Neural crest cell (in vitro differentiated cells): ENCODE data around the gene DNAJC1. TPM values are rescaled to one million over a fixed set of nuclear protein-coding genes. Genes with fewer than 3 reads are reported as not detected.
"Not testable (repeated sequence)": the region's sequence is repeated elsewhere in the genome, so short reads cannot be mapped to it uniquely, and the experiment has no call there.

Source experiments
- DNase-seq: peaks from one replicate; pipeline ENCODE4 v3.0.0; 2021; ENCODE audit warnings: low read depth, mixed read lengths, low spot score
- H3K27ac Mint-ChIP-seq: one replicate; pipeline ENCODE4 v1.8.0; 2021; ENCODE audit warnings: mild to moderate bottlenecking, mixed read lengths; ENCODE audit not compliant: unreplicated experiment
- H3K27me3 Mint-ChIP-seq: 2 replicates; pipeline ENCODE4 v1.8.0; 2021; ENCODE audit warnings: low read depth, mild to moderate bottlenecking, mixed read lengths
- H3K36me3 Mint-ChIP-seq: 2 replicates; pipeline ENCODE4 v1.8.0; 2021; ENCODE audit warnings: low read depth, mild to moderate bottlenecking, mixed read lengths
- H3K4me1 Mint-ChIP-seq: 2 replicates; pipeline ENCODE4 v1.8.0; 2021; ENCODE audit warnings: mixed read lengths
- H3K4me3 Mint-ChIP-seq: one replicate; pipeline ENCODE4 v1.8.0; 2021; ENCODE audit warnings: mild to moderate bottlenecking, mixed read lengths
- H3K9me3 Mint-ChIP-seq: 2 replicates; pipeline ENCODE4 v1.8.0; 2021; ENCODE audit warnings: mixed read lengths
- total RNA-seq: library from RNA; stranded (reverse); gene quantifications from 2 replicates; pipeline ENCODE4 v1.2.1, GENCODE V29; 2021
- TF ChIP-seq, protein P1 (sequence below): fragments of 200-600 bp; sonication (generic); conservative IDR thresholded peaks from 2 replicates; pipeline ENCODE4 v1.5.0; 2021; ENCODE audit warnings: antibody characterized with exemption, mild to moderate bottlenecking

The DNAJC1 gene
- total RNA-seq, 1 donor from 2014 or later = 34.3 TPM

DNA sequence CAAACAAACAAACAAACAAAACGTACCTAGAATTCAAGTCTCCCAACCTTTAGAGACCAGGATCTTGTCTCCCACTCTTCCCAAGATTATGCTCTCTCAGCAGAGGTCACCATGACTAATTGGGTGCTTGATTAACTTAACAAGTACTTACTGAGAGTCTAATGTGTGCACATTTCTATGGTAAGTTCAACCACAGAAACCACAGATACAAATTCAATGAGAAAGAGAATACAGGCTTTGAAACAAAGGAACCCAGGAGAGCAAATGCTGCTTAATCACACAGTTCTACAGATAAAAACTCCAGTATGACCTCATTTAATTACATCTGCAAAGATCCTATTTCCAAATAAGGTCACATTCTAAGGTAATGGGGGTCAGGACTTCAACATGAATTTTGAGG, 142.8 kb downstream of the DNAJC1 start:
- Mint-ChIP-seq H3K4me1 (no peaks in the 10 kb centered on the region), H3K27me3 (no peaks in the 10 kb centered on the region), H3K9me3 (no peaks in the 10 kb centered on the region), H3K27ac (no peak overlapping the region), H3K4me3 (no peak overlapping the region), H3K36me3 (peaks cover 9% of the 10 kb centered on the region)
- TF ChIP-seq, protein P1, sequence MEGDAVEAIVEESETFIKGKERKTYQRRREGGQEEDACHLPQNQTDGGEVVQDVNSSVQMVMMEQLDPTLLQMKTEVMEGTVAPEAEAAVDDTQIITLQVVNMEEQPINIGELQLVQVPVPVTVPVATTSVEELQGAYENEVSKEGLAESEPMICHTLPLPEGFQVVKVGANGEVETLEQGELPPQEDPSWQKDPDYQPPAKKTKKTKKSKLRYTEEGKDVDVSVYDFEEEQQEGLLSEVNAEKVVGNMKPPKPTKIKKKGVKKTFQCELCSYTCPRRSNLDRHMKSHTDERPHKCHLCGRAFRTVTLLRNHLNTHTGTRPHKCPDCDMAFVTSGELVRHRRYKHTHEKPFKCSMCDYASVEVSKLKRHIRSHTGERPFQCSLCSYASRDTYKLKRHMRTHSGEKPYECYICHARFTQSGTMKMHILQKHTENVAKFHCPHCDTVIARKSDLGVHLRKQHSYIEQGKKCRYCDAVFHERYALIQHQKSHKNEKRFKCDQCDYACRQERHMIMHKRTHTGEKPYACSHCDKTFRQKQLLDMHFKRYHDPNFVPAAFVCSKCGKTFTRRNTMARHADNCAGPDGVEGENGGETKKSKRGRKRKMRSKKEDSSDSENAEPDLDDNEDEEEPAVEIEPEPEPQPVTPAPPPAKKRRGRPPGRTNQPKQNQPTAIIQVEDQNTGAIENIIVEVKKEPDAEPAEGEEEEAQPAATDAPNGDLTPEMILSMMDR = no peak
- DNase-seq = no peak

DNA sequence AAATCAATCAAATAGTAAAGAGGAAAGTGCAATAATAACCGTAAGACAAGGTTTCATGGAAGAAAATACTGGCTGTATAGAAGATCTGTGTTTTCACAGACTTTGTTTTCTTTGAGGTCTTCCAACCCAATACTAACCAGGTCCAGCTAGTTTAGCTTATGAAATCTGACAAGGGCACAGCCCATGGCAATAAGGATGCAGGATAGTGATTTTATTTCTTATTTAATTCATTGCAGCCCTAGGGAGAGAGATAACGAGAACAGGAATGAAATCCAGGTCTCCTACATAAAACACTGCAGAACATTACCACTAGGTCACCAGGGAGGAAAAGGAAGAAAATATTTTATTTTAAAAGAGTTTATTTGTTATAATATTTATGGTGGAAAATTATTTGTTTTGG, 145.1 kb downstream of the DNAJC1 start:
- Mint-ChIP-seq H3K36me3 (peaks cover 9% of the 10 kb centered on the region), H3K4me1 (no peaks in the 10 kb centered on the region)

DNA sequence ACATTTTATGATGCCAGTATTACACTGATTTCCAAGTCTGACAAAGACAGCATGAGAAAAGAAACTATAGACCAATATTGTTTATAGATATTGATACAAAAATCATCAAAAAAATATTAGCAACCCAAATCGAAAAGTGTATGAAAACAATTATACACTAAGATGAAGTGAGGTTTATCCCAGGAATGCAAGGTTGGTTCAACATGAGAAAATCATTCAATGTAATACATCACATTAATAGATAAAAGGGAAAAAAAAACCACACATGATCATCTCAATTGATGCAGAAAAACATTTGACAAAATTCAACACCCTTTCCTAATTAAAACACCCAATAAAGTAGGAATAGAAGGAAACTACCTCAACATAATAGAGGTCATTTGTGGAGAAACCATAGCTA, 153.9 kb downstream of the DNAJC1 start:
- Mint-ChIP-seq H3K9me3 (peaks cover 30% of the 10 kb centered on the region), H3K27ac (no peak overlapping the region), H3K36me3 (peaks cover 53% of the 10 kb centered on the region), H3K4me1 (no peaks in the 10 kb centered on the region), H3K4me3 (no peak overlapping the region), H3K27me3 (no peaks in the 10 kb centered on the region)
- DNase-seq = no peak
- TF ChIP-seq, protein P1 = no peak

More for the DNA sequence above, 145.1 kb downstream of the DNAJC1 start:
- Mint-ChIP-seq H3K27me3 (no peaks in the 10 kb centered on the region), H3K4me3 (no peak overlapping the region), H3K9me3 (peaks cover 2% of the 10 kb centered on the region), H3K27ac (no peak overlapping the region)
- no peak for DNase-seq
- TF ChIP-seq, protein P1 = no peak

DNA sequence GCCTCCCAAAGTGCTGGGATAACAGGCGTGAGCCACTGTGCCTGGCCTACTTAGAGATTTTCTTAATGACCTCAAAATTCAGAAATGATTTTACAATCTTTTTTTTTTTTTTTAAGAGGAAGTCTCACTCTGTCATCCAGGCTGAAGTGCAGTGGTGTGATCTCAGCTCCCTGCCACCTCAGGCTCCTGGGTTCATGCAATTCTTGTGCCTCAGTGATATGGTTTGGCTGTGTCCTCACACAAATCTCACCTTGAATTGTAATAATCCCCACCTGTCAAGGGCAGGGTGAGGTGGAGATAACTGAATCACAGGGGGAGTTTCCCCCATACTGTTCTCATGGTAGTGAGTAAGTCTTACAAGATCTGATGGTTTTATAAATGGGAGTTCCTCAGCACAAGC, 159.9 kb downstream of the DNAJC1 start:
- DNase-seq = no peak
- H3K27ac Mint-ChIP-seq = no peak overlapping the region
- H3K4me1 Mint-ChIP-seq = no peaks in the 10 kb centered on the region
- H3K9me3 Mint-ChIP-seq = peaks cover 15% of the 10 kb centered on the region
- TF ChIP-seq, protein P1 = no peak
- no peak overlapping the region for H3K4me3 Mint-ChIP-seq
- H3K36me3 Mint-ChIP-seq = peaks cover 36% of the 10 kb centered on the region
- no peaks in the 10 kb centered on the region for H3K27me3 Mint-ChIP-seq

DNA sequence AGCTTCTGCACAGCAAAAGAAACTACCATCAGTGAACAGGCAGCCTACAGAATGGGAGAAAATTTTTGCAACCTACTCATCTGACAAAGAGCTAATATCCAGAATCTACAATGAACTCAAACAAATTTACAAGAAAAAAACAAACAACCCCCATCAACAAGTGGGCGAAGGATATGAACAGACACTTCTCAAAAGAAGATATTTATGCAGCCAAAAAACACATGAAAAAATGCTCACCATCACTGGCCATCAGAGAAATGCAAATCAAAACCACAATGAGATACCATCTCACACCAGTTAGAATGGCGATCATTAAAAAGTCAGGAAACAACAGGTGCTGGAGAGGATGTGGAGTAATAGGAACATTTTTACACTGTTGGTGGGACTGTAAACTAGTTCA, 162.3 kb downstream of the DNAJC1 start:
- H3K27ac Mint-ChIP-seq, H3K9me3 Mint-ChIP-seq, H3K4me1 Mint-ChIP-seq, H3K4me3 Mint-ChIP-seq, H3K27me3 Mint-ChIP-seq, DNase-seq: not testable (repeated sequence)
- peaks cover 28% of the 10 kb centered on the region for H3K36me3 Mint-ChIP-seq

DNA sequence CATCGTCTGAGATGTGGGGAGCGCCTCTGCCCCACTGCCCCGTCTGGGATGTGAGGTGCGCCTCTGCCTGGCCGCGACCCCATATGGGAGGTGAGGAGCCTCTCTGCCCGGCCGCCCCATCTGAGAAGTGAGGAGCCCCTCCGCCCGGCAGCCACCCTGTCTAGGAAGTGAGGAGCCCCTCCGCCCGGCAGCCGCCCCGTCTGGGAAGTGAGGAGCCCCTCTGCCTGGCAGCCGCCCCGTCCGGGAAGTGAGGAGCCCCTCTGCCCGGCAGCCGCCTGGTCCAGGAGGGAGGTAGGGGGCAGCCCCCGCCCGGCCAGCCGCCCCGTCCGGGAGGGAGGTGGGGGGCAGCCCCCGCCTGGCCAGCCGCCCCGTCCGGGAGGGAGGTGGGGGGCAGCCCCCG, 166.0 kb downstream of the DNAJC1 start:
- not testable (repeated sequence) for DNase-seq, H3K4me1 Mint-ChIP-seq, H3K27me3 Mint-ChIP-seq, H3K4me3 Mint-ChIP-seq, H3K27ac Mint-ChIP-seq
- Mint-ChIP-seq H3K9me3 (peaks cover 17% of the 10 kb centered on the region), H3K36me3 (peaks cover 59% of the 10 kb centered on the region)

DNA sequence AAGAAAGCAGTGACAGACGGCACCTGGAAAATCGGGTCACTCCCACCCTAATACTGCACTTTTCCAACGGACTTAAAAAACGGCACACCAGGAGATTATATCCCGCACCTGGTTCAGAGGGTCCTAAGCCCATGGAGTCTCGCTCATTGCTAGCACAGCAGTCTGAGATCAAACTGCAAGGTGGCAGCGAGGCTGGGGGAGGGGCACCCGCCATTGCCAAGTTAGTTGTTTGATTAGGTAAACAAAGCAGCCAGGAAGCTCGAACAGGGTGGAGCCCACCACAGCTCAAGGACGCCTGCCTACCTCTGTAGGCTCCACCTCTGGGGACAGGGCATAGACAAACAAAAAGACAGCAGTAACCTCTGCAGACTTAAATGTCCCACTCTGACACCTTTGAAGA, 169.0 kb downstream of the DNAJC1 start:
- not testable (repeated sequence) for H3K27me3 Mint-ChIP-seq, H3K27ac Mint-ChIP-seq, H3K4me3 Mint-ChIP-seq, H3K4me1 Mint-ChIP-seq, DNase-seq
- H3K9me3 Mint-ChIP-seq = peaks cover 35% of the 10 kb centered on the region
- H3K36me3 Mint-ChIP-seq = peaks cover 69% of the 10 kb centered on the region
